WTC11 (cell line): ENCODE data around the gene LINS1. TPM values are rescaled to one million over a fixed set of nuclear protein-coding genes. Genes with fewer than 3 reads are reported as not detected.

ENCODE experiments used
- ATAC-seq: fragments of 200-7000 bp; cut with Tn5 transposase; 2 replicates; pipeline ENCODE4 v1.10.0; 2021; ENCODE audit warnings: mild to moderate bottlenecking, moderate library complexity
- CTCF ChIA-PET: fragments of 300-600 bp; sonication (Branson Sonifier 250); formaldehyde crosslinking; loops from one replicate; lab custom pipeline; 2021; ENCODE audit warnings: antibody characterized with exemption; lab: Charles Lee
- POLR2A ChIA-PET: fragments of 350-600 bp; sonication (Branson Sonifier 250); formaldehyde crosslinking; loops from one replicate; lab custom pipeline; 2021; ENCODE audit warnings: antibody characterized with exemption; lab: Charles Lee
- DNase-seq: peaks from one replicate; pipeline ENCODE4 v3.0.0; 2021; ENCODE audit warnings: low spot score
- H3K27ac Mint-ChIP-seq: 2 replicates; pipeline ENCODE4 v1.8.0; 2021; ENCODE audit warnings: mixed read lengths
- H3K27me3 Mint-ChIP-seq: 2 replicates; pipeline ENCODE4 v1.8.0; 2021; ENCODE audit warnings: low read depth, mild to moderate bottlenecking, moderate library complexity, mixed read lengths
- H3K36me3 Mint-ChIP-seq: 2 replicates; pipeline ENCODE4 v1.8.0; 2021; ENCODE audit warnings: mixed read lengths
- H3K4me1 Mint-ChIP-seq: 2 replicates; pipeline ENCODE4 v1.8.0; 2022; ENCODE audit warnings: mixed read lengths
- H3K4me3 Mint-ChIP-seq: 2 replicates; pipeline ENCODE4 v1.8.0; 2021; ENCODE audit warnings: mild to moderate bottlenecking, moderate library complexity, mixed read lengths
- H3K9me3 Mint-ChIP-seq: 2 replicates; pipeline ENCODE4 v1.8.0; 2021; ENCODE audit warnings: mixed read lengths
- ARID4B ChIP-seq: sonication (generic); formaldehyde crosslinking; IDR thresholded peaks from 2 replicates; pipeline ENCODE4 v1.8.0; 2023; ENCODE audit warnings: missing genetic modification reagents, mild to moderate bottlenecking, borderline replicate concordance
- IRF2 ChIP-seq: sonication (generic); formaldehyde crosslinking; IDR thresholded peaks from 2 replicates; pipeline ENCODE4 v1.8.0; 2022; ENCODE audit warnings: low read depth, missing genetic modification reagents, borderline replicate concordance
- MLX ChIP-seq: sonication (generic); formaldehyde crosslinking; IDR thresholded peaks from 2 replicates; pipeline ENCODE4 v1.8.1; 2023; ENCODE audit warnings: mild to moderate bottlenecking, missing genetic modification reagents, moderate library complexity
- NFYB ChIP-seq: sonication (generic); formaldehyde crosslinking; conservative IDR thresholded peaks from 2 replicates; pipeline ENCODE4 v1.8.0; 2022; ENCODE audit warnings: low read depth, missing genetic modification reagents
- TCF7 ChIP-seq: sonication (generic); formaldehyde crosslinking; IDR thresholded peaks from 2 replicates; pipeline ENCODE4 v1.8.0; 2022; ENCODE audit warnings: mild to moderate bottlenecking, low read depth, missing genetic modification reagents, moderate library complexity
- TP53 ChIP-seq: sonication (generic); formaldehyde crosslinking; IDR thresholded peaks from 2 replicates; pipeline ENCODE4 v1.8.1; 2023; ENCODE audit warnings: mild to moderate bottlenecking, missing genetic modification reagents
- USF2 ChIP-seq: sonication (generic); formaldehyde crosslinking; IDR thresholded peaks from 2 replicates; pipeline ENCODE4 v1.8.1; 2023; ENCODE audit warnings: mild to moderate bottlenecking, missing genetic modification reagents, moderate library complexity
- ZNF317 ChIP-seq: sonication (generic); formaldehyde crosslinking; IDR thresholded peaks from 2 replicates; pipeline ENCODE4 v1.8.1; 2023; ENCODE audit warnings: low read depth, mild to moderate bottlenecking, moderate library complexity, missing genetic modification reagents, borderline replicate concordance
- ZNF423 ChIP-seq: fragments of 250-450 bp; sonication (Bioruptor Pico); IDR thresholded peaks from 2 replicates; pipeline ENCODE4 v2.1.2; 2022; ENCODE audit warnings: mild to moderate bottlenecking, moderate library complexity
- total RNA-seq: library from RNA; stranded (reverse); gene quantifications from 3 replicates; pipeline ENCODE4 v1.2.3, GENCODE V29; 2021
- TF ChIP-seq, protein P1 (sequence below): fragments of 250-450 bp; sonication (Bioruptor Pico); conservative IDR thresholded peaks from 2 replicates; pipeline ENCODE4 v1.9.0; 2021; ENCODE audit warnings: mild to moderate bottlenecking
- TF ChIP-seq, protein P2 (sequence below): sonication (generic); formaldehyde crosslinking; IDR thresholded peaks from 2 replicates; pipeline ENCODE4 v1.8.1; 2023; ENCODE audit warnings: mild to moderate bottlenecking, missing genetic modification reagents
- TF ChIP-seq, protein P3 (sequence below): sonication (generic); formaldehyde crosslinking; IDR thresholded peaks from 2 replicates; pipeline ENCODE4 v1.8.1; 2022; ENCODE audit warnings: missing genetic modification reagents, borderline replicate concordance

The LINS1 gene
- total RNA-seq, 1 experiment from 2014 or later: 10.4 TPM

DNA sequence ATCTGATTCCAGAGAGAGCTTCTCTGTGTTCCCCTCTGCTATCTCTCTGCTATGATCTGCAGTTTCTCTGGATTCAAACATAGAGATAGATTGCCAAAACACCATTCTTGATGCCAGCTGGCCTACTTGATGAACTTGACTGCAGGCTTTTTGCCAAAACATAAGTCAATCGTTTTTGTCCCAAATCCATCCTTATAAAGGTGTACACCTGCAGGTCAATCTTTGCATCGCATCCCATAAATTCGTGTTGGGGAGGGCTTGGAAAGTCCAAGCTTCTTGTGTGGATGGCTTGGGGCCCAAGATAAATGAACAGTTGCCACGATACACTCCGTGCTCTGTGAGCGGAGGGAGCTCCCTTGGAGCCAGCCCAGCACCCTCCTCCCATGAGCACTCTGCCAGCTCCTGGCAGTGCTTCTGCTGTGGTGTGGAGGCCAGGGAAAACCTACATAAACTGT lies 75.9 kb downstream of the LINS1 start:
- ChIA-PET POLR2A (no interaction called here), CTCF (no interaction called here)

More for the DNA sequence above, 75.9 kb downstream of the LINS1 start:
- TF ChIP-seq, protein P1, sequence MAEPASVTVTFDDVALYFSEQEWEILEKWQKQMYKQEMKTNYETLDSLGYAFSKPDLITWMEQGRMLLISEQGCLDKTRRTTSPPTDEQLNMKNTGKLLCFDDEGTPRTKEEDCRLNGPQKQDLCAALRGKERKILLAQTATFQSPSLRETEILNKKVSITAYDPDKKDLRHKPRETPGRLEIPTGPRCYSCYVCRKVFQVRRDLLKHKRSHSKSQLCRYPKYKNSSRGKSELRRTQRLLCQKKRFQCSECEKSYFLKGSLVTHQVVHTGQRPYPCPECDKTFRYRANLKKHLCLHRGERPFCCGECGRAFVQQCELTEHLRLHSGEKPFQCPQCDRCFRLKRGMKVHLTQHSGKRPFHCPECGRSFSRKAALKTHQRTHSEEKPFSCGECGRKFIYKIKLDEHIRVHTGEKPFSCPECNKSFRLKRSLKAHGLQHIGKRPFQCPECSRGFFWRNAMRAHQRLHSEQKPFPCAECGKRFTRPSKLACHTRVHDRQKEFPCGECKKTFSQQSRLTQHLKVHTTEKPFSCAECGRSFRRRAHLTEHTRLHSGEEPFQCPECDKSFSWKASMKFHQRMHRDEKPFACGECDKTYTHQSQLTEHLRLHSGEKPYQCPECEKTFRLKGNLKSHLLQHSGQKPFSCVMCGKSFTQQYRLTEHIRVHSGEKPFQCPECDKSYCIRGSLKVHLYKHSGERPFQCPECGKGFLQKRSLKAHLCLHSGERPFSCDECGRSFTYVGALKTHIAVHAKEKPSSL (CRISPR knock-in tag): no peak
- TF ChIP-seq NFYB: no peak
- no peak for TF ChIP-seq ZNF423
- no peak for TF ChIP-seq USF2 (CRISPR knock-in tag)
- TF ChIP-seq IRF2 (CRISPR knock-in tag): no peak
- TF ChIP-seq, protein P2, sequence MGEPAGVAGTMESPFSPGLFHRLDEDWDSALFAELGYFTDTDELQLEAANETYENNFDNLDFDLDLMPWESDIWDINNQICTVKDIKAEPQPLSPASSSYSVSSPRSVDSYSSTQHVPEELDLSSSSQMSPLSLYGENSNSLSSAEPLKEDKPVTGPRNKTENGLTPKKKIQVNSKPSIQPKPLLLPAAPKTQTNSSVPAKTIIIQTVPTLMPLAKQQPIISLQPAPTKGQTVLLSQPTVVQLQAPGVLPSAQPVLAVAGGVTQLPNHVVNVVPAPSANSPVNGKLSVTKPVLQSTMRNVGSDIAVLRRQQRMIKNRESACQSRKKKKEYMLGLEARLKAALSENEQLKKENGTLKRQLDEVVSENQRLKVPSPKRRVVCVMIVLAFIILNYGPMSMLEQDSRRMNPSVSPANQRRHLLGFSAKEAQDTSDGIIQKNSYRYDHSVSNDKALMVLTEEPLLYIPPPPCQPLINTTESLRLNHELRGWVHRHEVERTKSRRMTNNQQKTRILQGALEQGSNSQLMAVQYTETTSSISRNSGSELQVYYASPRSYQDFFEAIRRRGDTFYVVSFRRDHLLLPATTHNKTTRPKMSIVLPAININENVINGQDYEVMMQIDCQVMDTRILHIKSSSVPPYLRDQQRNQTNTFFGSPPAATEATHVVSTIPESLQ: no peak
- no peak for TF ChIP-seq MLX (CRISPR knock-in tag)
- no peak for TF ChIP-seq ZNF317 (CRISPR knock-in tag)
- no peak for TF ChIP-seq TP53 (CRISPR knock-in tag)
- TF ChIP-seq ARID4B (CRISPR knock-in tag): no peak
- no peak for TF ChIP-seq TCF7 (CRISPR knock-in tag)
- TF ChIP-seq, protein P3, sequence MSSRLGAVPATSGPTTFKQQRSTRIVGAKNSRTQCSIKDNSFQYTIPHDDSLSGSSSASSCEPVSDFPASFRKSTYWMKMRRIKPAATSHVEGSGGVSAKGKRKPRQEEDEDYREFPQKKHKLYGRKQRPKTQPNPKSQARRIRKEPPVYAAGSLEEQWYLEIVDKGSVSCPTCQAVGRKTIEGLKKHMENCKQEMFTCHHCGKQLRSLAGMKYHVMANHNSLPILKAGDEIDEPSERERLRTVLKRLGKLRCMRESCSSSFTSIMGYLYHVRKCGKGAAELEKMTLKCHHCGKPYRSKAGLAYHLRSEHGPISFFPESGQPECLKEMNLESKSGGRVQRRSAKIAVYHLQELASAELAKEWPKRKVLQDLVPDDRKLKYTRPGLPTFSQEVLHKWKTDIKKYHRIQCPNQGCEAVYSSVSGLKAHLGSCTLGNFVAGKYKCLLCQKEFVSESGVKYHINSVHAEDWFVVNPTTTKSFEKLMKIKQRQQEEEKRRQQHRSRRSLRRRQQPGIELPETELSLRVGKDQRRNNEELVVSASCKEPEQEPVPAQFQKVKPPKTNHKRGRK: no peak
- H3K27me3 Mint-ChIP-seq: no peaks in the 10 kb centered on the region
- H3K9me3 Mint-ChIP-seq: peaks cover 16% of the 10 kb centered on the region
- ATAC-seq: no peak
- no peak for DNase-seq
- no peak overlapping the region for H3K4me3 Mint-ChIP-seq
- H3K4me1 Mint-ChIP-seq: peaks cover 3% of the 10 kb centered on the region
- H3K36me3 Mint-ChIP-seq: peaks cover 3% of the 10 kb centered on the region
- H3K27ac Mint-ChIP-seq: no peak overlapping the region
